IMR-90 (cell line): ENCODE data around the gene SLC34A3. TPM values are rescaled to one million over a fixed set of nuclear protein-coding genes. Genes with fewer than 3 reads are reported as not detected.

Experiments used
- ATAC-seq: fragments of 200-7000 bp; cut with Tn5 transposase; 2 replicates; pipeline ENCODE4 v1.9.1; 2020; ENCODE audit warnings: low read depth, mild to moderate bottlenecking, moderate library complexity
- BruUV-seq: library from RNA; stranded (reverse); fragments of 400-500 nt; replicated peaks from 2 replicates; lab custom pipeline; 2021; lab: Mats Ljungman, UMichigan
- CTCF ChIA-PET: fragments of 300-600 bp; formaldehyde crosslinking; extraction: SDS; loops from one replicate; lab custom pipeline; 2021; ENCODE audit warnings: antibody characterized with exemption; lab: Yijun Ruan, JAX
- POLR2A ChIA-PET: fragments of 300-600 bp; sonication (Branson Sonifier 250); formaldehyde crosslinking; loops from one replicate; lab custom pipeline; 2022; ENCODE audit warnings: antibody characterized with exemption; ENCODE audit not compliant: unreplicated experiment; lab: Charles Lee
- DNase-seq: peaks from one replicate; pipeline ENCODE4 v3.0.0; 2013
- H2AFZ ChIP-seq: replicated peaks from 2 replicates; pipeline ENCODE3; 2013; ENCODE audit warnings: low read length, mild to moderate bottlenecking; ENCODE audit not compliant: poor library complexity
- H2AK5ac ChIP-seq: 2 replicates; pipeline ENCODE4 v1.6.1; 2013; ENCODE audit warnings: low read depth, low read length, inconsistent platforms
- H2AK9ac ChIP-seq: replicated peaks from 2 replicates; pipeline ENCODE3; 2013; ENCODE audit warnings: mild to moderate bottlenecking, low read depth, low read length, moderate library complexity; ENCODE audit not compliant: poor library complexity
- H2BK120ac ChIP-seq: 2 replicates; pipeline ENCODE4 v1.6.1; 2013; ENCODE audit warnings: low read depth, low read length, inconsistent platforms
- H2BK15ac ChIP-seq: 3 replicates; pipeline ENCODE4 v1.6.1; 2013; ENCODE audit warnings: low read depth, low read length, inconsistent platforms
- H2BK20ac ChIP-seq: 2 replicates; pipeline ENCODE4 v1.6.1; 2013; ENCODE audit warnings: low read depth, mild to moderate bottlenecking, inconsistent platforms, low read length, moderate library complexity
- H2BK5ac ChIP-seq: 2 replicates; pipeline ENCODE4 v1.6.1; 2013; ENCODE audit warnings: mild to moderate bottlenecking, low read depth, low read length, inconsistent platforms; ENCODE audit not compliant: poor library complexity, severe bottlenecking
- H3K14ac ChIP-seq: replicated peaks from 2 replicates; pipeline ENCODE4 v1.6.1; 2013; ENCODE audit warnings: low read depth, low read length, inconsistent platforms
- H3K18ac ChIP-seq: 2 replicates; pipeline ENCODE4 v1.6.1; 2013; ENCODE audit warnings: low read depth, low read length, control low read depth
- H3K23ac ChIP-seq: 2 replicates; pipeline ENCODE4 v1.6.1; 2013; ENCODE audit warnings: low read depth, low read length, inconsistent platforms
- H3K27ac ChIP-seq: 2 replicates; pipeline ENCODE4 v1.5.1; 2013; ENCODE audit warnings: mild to moderate bottlenecking, control low read depth, low read length; ENCODE audit not compliant: insufficient read depth
- H3K27me3 ChIP-seq: 2 replicates; pipeline ENCODE4 v1.6.1; 2013; ENCODE audit warnings: low read length; ENCODE audit not compliant: control insufficient read depth, insufficient read depth
- H3K36me3 ChIP-seq: 2 replicates; pipeline ENCODE4 v1.6.1; 2013; ENCODE audit warnings: low read length, mixed read lengths; ENCODE audit not compliant: control insufficient read depth, insufficient read depth
- H3K4ac ChIP-seq: 2 replicates; pipeline ENCODE4 v1.6.1; 2013; ENCODE audit warnings: low read depth, low read length, inconsistent platforms
- H3K4me1 ChIP-seq: 2 replicates; pipeline ENCODE4 v1.6.1; 2013; ENCODE audit warnings: low read length, mixed read lengths; ENCODE audit not compliant: control insufficient read depth, insufficient read depth
- H3K4me2 ChIP-seq: 2 replicates; pipeline ENCODE4 v1.6.1; 2013; ENCODE audit warnings: low read depth, mild to moderate bottlenecking, control low read depth, low read length, moderate library complexity
- H3K4me3 ChIP-seq: 2 replicates; pipeline ENCODE4 v1.5.1; 2013; ENCODE audit warnings: low read depth, mild to moderate bottlenecking, control low read depth, low read length, moderate library complexity; ENCODE audit not compliant: insufficient read depth
- H3K56ac ChIP-seq: 2 replicates; pipeline ENCODE4 v1.6.1; 2013; ENCODE audit warnings: low read length, inconsistent platforms; ENCODE audit not compliant: insufficient read depth; ENCODE audit errors: extremely low read depth
- H3K79me1 ChIP-seq, 2 experiments: 2 replicates each; pipeline ENCODE4 v1.6.1; 2013; ENCODE audit warnings: low read length in 2 of 2, inconsistent platforms in 1 of 2, low read depth in 1 of 2
- H3K9ac ChIP-seq: 2 replicates; pipeline ENCODE4 v1.6.1; 2013; ENCODE audit warnings: low read depth, low read length, control low read depth
- H3K9me1 ChIP-seq: 2 replicates; pipeline ENCODE4 v1.6.1; 2013; ENCODE audit warnings: low read length, inconsistent platforms; ENCODE audit not compliant: insufficient read depth
- H3K9me3 ChIP-seq: 2 replicates; pipeline ENCODE4 v1.6.1; 2013; ENCODE audit warnings: low read length; ENCODE audit not compliant: control insufficient read depth, insufficient read depth
- H4K20me1 ChIP-seq: 2 replicates; pipeline ENCODE4 v1.6.1; 2013; ENCODE audit warnings: low read length, inconsistent platforms; ENCODE audit not compliant: insufficient read depth
- H4K5ac ChIP-seq: 2 replicates; pipeline ENCODE4 v1.6.1; 2013; ENCODE audit warnings: mild to moderate bottlenecking, low read depth, low read length, control low read depth
- H4K8ac ChIP-seq, 2 experiments: 2 replicates each; pipeline ENCODE4 v1.6.1; 2013; ENCODE audit warnings: low read depth in 2 of 2, low read length in 2 of 2, control low read depth in 1 of 2, inconsistent platforms in 1 of 2
- H4K91ac ChIP-seq: 2 replicates; pipeline ENCODE4 v1.6.1; 2013; ENCODE audit warnings: low read depth, low read length, inconsistent platforms; ENCODE audit not compliant: insufficient read depth
- CTCF ChIP-seq: conservative IDR thresholded peaks from 2 replicates; pipeline ENCODE4 v1.5.1; 2012; ENCODE audit warnings: mild to moderate bottlenecking, low read depth, low read length, improper control_type of control experiment
- FOS ChIP-seq: fragments of 150-350 bp; IDR thresholded peaks from 2 replicates; pipeline ENCODE4 v1.6.1; 2016; ENCODE audit warnings: low read depth, low read length
- MXI1 ChIP-seq: IDR thresholded peaks from 2 replicates; pipeline ENCODE4 v1.6.1; 2012; ENCODE audit warnings: low read depth, mild to moderate bottlenecking, low read length, moderate library complexity, borderline replicate concordance
- NFE2L2 ChIP-seq: fragments of 150-350 bp; IDR thresholded peaks from 2 replicates; pipeline ENCODE4 v1.6.1; 2016; ENCODE audit warnings: low read depth, mild to moderate bottlenecking, low read length
- POLR2A ChIP-seq: IDR thresholded peaks from 2 replicates; pipeline ENCODE4 v1.6.1; 2012; ENCODE audit warnings: mild to moderate bottlenecking, low read depth, low read length
- RCOR1 ChIP-seq: IDR thresholded peaks from 2 replicates; pipeline ENCODE4 v1.6.1; 2012; ENCODE audit warnings: mild to moderate bottlenecking, low read length, improper control_type of control experiment; ENCODE audit not compliant: insufficient replicate concordance
- SMC3 ChIP-seq: fragments of 150-350 bp; IDR thresholded peaks from 2 replicates; pipeline ENCODE4 v1.6.1; 2016; ENCODE audit warnings: low read depth, mild to moderate bottlenecking, antibody characterized with exemption, low read length, moderate library complexity
- WGBS, 2 experiments: methylation state at CpG; one replicate each; pipeline versions ENCODE4 v1.1.5 to v1.1.7; 2013; ENCODE audit warnings: missing lambda C conversion rate in 2 of 2; ENCODE audit not compliant: insufficient read length in 1 of 2; ENCODE audit errors: extremely low coverage in 2 of 2; 5-methylcytosine and 5-hydroxymethylcytosine counted together
- dilution Hi-C: fragments of 300-500 bp; cut with HindIII; formaldehyde crosslinking; loops from one replicate; pipeline ENCODE4 v1.14.3; 2018; ENCODE audit warnings: low sequenced_read_pairs; ENCODE audit not compliant: unreplicated experiment
- in situ Hi-C: fragments of 300-500 bp; cut with MboI; formaldehyde crosslinking; loops from 3 replicates; pipeline ENCODE4 v1.14.3; 2019; ENCODE audit warnings: low sequenced_read_pairs, inconsistent platforms, mixed read lengths
- intact Hi-C: fragments of 100-400 bp; cut with micrococcal nuclease; formaldehyde crosslinking; loops from 2 replicates; pipeline ENCODE4 v1.10.0; 2022
- polyA plus RNA-seq, 3 experiments: library from polyadenylated mRNA; depleted of rRNA; stranded (reverse); fragments of >200 nt; gene quantifications; 2 replicates each; pipeline ENCODE4 v1.2.3, GENCODE V29; 2012; ENCODE audit warnings: low replicate concordance in 1 of 3
- total RNA-seq: library from RNA; depleted of rRNA; stranded (reverse); fragments of >200 nt; gene quantifications from 2 replicates; pipeline ENCODE4 v1.2.3, GENCODE V29; 2012

The SLC34A3 gene
- total and polyA plus RNA-seq, 2 of the 4 experiments (the other 2 are of a cell fraction): not detected

DNA sequence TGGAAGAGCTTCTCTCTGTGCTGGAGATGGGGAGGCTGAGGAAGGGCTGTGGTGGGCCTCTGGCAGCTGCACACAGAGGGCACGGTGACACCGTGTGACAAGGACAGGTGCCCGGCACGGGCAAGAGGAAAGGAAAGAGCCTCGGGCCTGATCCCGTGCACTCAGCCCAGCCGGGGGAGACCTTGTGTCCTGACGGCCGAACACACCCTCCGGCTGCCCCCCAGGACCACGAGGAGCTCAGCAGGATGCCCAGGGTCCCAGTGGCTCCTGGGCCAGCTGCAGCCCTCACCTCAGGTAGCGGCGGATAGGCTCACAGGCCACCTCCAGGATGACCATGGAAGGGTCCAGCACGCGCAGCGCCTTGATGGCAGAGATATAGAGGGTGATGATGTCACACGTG lies 47.9 kb upstream of the SLC34A3 start:
- Histone ChIP-seq H4K5ac (no peak overlapping the region), H3K18ac (no peak overlapping the region), H3K4me1 (peaks cover 7% of the 10 kb centered on the region), H4K91ac (no peak overlapping the region), H3K9ac (no peak overlapping the region), H3K27ac (no peak overlapping the region), H3K4me2 (no peak overlapping the region), H2BK15ac (no peak overlapping the region), H3K9me1 (0 out of 2 replicates have a peak, but pooled peaks cover 2% of the 10 kb centered on the region), H2BK20ac (no peak overlapping the region), H3K14ac (no peak overlapping the region), H3K4me3 (no peak overlapping the region), H3K36me3 (peaks cover 76% of the 10 kb centered on the region), H3K56ac (no peak overlapping the region), H3K9me3 (no peaks in the 10 kb centered on the region), H3K23ac (no peak overlapping the region), H4K20me1 (peaks cover 4% of the 10 kb centered on the region; the same call in 1 of the 2 replicates), H2AK5ac (no peak overlapping the region), H2AK9ac (no peak overlapping the region), H3K79me1 (peaks cover 0 to 23% of the 10 kb centered on the region in 2 experiments), H2BK5ac (no peak overlapping the region), H3K27me3 (no peaks in the 10 kb centered on the region), H2AFZ (no peak overlapping the region), H2BK120ac (no peak overlapping the region), H3K4ac (no peak overlapping the region), H4K8ac (no peak overlapping the region)
- TF ChIP-seq RCOR1: no peak
- no peak for TF ChIP-seq MXI1
- no peak for TF ChIP-seq CTCF
- TF ChIP-seq POLR2A: no peak
- no peak for TF ChIP-seq FOS
- TF ChIP-seq NFE2L2: no peak
- no peak for TF ChIP-seq SMC3
- no TSS peak for BruUV-seq
- dilution Hi-C loops: no loop called here
- ATAC-seq (no peak), DNase-seq (no peak)
- WGBS, 2 experiments: 100% methylated on average over 4 of the region's 17 CpGs; no CpG with 5 or more reads in 1 of the 2 experiments
- CTCF ChIA-PET: no interaction called here
- in situ Hi-C loops: no loop called here
- POLR2A ChIA-PET: no interaction called here
- intact Hi-C loops: no loop called here
